ENCODE data around the gene PHYH.

The PHYH gene

GRCh38 chr10:13317474-13317873 lies 17.6 kb upstream of the PHYH start:
- TF ChIP-seq CTCF (IDR thresholded peaks at IDR 0.05; ENCODE audit: low read depth, low read length) = no peak
- no peak for DNase-seq (ENCODE audit: extremely low read depth, low read depth)

- TF ChIP-seq CTCF (IDR thresholded peaks at IDR 0.05; ENCODE audit: low read depth, low read length) = no peak
- DNase-seq (ENCODE audit: extremely low read depth, low read depth) = no peak
Observed at GRCh38 chr10:13316635-13317311, 16.9 kb upstream of the PHYH start.

- DNase-seq (ENCODE audit: extremely low read depth, low read depth) = no peak
- no peak for TF ChIP-seq CTCF (IDR thresholded peaks at IDR 0.05; ENCODE audit: low read depth, low read length)
Observed at GRCh38 chr10:13315361-13315760, 15.5 kb upstream of the PHYH start.

- no peak for TF ChIP-seq CTCF (IDR thresholded peaks at IDR 0.05; ENCODE audit: low read depth, low read length)
- no peak for DNase-seq (ENCODE audit: extremely low read depth, low read depth)
Observed at GRCh38 chr10:13311177-13311575, 11.3 kb upstream of the PHYH start.

GRCh38 chr10:13310518-13311176 lies 10.8 kb upstream of the PHYH start:
- no peak for DNase-seq (ENCODE audit: extremely low read depth, low read depth)
- no peak for TF ChIP-seq CTCF (IDR thresholded peaks at IDR 0.05; ENCODE audit: low read depth, low read length)

GRCh38 chr10:13309792-13310191 lies 9.9 kb upstream of the PHYH start:
- no peak for TF ChIP-seq CTCF (IDR thresholded peaks at IDR 0.05; ENCODE audit: low read depth, low read length)
- no peak for DNase-seq (ENCODE audit: extremely low read depth, low read depth)

- no peak for DNase-seq (ENCODE audit: extremely low read depth, low read depth)
- no peak for TF ChIP-seq CTCF (IDR thresholded peaks at IDR 0.05; ENCODE audit: low read depth, low read length)
Observed at GRCh38 chr10:13308096-13308495, 8.2 kb upstream of the PHYH start.

Measured in AG09319 (cell line).